ENCODE results near the gene ABCG8.

Gene ABCG8

GRCh38 chr2:43898134-43898837, 59.5 kb downstream of the ABCG8 start:
- DNase-seq = peak; percentile 22 to 43
- no peak for TF ChIP-seq POLR2A (IDR thresholded peaks at IDR 0.05; ENCODE audit: low read length)
- TF ChIP-seq GATA1 (IDR thresholded peaks at IDR 0.05; ENCODE audit: low read depth, low read length) = no peak

DNA sequence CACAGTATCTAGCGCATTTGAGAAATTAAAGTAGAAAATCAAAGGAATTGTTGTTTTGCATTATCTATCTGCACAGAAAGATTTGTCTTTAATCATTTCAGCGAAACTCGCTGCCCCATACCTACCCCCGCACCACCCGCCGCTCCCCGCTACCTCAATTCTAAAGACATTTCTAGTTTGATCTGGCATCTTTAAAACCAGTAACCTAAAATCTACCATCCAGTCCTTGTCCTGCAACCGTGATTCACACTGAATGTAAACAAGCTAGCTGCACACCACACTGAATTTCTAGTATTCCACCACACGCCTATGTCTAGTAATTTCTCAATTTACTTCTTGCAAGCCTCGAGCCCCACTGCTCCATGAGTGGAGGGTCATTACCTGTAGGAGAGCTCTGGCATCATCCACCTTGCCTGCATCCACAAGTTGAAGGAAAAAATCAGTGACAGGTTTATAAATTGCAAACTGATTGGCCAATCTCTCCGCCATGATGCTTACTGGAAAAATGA, 60.1 kb downstream of the ABCG8 start:
- no peak for DNase-seq
- TF ChIP-seq POLR2A (IDR thresholded peaks at IDR 0.05; ENCODE audit: low read length) = no peak
- no peak for TF ChIP-seq GATA1 (IDR thresholded peaks at IDR 0.05; ENCODE audit: low read depth, low read length)

DNA sequence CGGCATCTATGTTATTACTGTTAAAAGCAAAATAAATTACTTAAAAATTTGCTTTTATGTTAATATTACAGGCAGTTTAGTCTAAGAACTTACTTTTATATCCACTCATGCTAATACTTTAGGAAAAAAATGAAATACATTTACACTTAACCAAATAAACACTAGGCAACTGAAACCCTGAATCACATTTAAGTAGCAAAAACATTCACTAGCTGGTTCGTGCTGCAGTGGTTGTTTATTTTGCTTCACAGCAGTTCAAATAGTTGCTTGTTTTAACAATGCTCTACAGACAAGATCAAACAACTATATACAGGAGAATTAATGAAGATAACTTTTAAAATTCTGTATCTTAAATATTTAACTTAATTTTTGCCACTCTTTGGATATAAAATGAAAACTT, 60.8 kb downstream of the ABCG8 start:
- no peak for TF ChIP-seq GATA1 (IDR thresholded peaks at IDR 0.05; ENCODE audit: low read depth, low read length)
- TF ChIP-seq POLR2A (IDR thresholded peaks at IDR 0.05; ENCODE audit: low read length) = no peak
- DNase-seq = no peak

DNA sequence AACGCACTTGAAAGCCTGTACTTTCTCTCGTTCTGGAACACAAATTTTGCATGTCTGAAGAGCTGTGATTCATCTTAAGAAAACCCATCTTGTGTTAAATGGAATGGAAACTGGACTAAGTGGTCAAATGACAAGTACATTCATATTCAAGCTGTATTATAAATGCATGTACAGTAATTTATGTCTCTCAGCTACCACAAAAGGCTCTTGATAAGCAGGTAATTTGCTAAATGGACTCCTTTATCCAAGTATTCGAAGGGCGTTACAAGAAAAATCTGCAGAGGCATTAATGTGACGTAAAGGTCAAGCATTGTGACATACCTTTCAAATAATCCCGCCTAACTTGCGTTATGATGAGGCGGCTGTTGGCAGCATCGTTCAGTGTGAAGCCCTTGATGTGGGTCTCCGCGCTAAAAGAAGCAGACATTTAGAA, 66.6 kb downstream of the ABCG8 start:
- no peak for TF ChIP-seq POLR2A (IDR thresholded peaks at IDR 0.05; ENCODE audit: low read length)
- no peak for TF ChIP-seq GATA1 (IDR thresholded peaks at IDR 0.05; ENCODE audit: low read depth, low read length)
- no peak for DNase-seq

DNA sequence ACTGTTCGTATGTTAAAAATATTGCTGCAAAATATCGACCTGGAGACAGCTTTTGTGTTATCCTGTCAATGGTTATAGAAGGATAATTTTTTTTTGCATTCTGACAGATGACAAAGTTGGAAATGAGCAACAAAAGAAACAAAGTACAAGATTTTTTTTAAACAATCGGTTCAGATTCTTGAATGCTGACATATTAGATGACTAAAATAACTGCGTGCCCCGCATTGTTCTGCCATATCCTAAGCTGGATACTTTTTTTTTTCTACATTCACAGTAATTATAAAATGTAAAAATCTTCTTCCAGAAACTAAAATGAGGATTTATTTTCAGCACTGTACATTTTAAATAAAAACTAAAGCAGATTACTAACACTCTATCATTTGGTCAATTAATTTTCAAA, 67.1 kb downstream of the ABCG8 start:
- no peak for TF ChIP-seq POLR2A (IDR thresholded peaks at IDR 0.05; ENCODE audit: low read length)
- TF ChIP-seq GATA1 (IDR thresholded peaks at IDR 0.05; ENCODE audit: low read depth, low read length) = no peak
- no peak for DNase-seq

DNA sequence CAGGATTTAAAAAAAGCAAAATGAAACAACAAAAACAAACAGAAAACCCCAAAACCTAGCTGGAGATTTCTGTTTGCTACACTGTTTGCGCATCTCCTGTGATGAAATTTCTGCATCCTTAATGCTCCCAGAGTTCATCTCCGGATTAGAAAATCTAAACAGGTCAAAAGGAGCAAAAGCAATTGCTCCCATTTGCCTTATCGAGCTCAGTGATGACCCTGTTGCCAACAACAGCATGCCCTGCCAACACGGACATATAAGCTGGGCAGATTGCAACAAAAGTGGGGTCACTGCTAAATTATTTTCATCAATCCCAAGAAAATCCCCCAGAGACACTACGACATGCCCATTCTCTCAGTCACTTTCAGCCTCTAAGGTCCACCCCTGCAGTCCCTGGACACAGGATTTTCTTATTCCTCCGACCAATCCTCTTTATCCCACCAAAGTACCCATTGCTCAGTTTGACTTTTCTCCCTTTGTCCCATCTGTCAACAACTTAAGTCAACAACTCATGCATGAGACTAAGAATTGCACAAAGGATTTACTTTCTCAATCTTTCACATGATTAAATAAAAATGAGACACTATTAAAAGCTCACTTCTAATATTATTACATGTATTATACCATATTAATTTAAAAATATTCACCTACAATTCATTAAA, 67.8 kb downstream of the ABCG8 start:
- TF ChIP-seq POLR2A (IDR thresholded peaks at IDR 0.05; ENCODE audit: low read length) (no peak), GATA1 (IDR thresholded peaks at IDR 0.05; ENCODE audit: low read depth, low read length) (no peak)
- no peak for DNase-seq

DNA sequence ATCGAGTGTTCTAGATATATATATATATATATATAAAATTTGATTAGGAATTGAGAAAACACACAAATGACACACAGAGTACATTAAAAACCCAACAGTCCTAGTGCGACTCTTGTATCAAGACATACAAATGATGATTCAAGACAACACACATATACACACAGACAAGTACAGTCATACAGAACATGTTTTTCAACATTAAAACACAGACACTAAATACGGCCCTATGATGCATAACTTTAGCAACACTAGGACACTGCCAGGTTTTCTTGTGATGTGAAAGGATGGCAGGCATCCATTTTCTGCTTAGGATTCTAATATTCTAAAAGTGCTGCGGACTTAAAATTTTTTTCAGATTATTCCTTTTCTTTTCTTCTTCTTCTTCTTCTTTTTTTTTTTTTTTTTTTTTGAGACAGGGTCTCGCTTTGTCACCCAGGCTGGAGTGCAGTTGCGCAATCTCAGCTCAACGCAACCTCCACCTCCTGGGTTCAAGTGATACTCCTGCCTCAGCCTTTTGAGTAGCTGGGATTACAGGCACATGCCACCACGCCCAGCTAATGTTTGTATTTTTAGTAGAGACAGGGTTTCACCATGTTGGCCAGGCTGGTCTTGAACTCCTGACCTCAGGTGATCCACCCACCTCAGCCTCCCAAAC, 72.5 kb downstream of the ABCG8 start:
- DNase-seq = peak in 1 of 2 experiments; percentile 11

- no peak for DNase-seq
- TF ChIP-seq POLR2A (IDR thresholded peaks at IDR 0.05; ENCODE audit: low read length) (no peak), GATA1 (IDR thresholded peaks at IDR 0.05; ENCODE audit: low read depth, low read length) (no peak)
Observed at GRCh38 chr2:43924463-43924862, 85.7 kb downstream of the ABCG8 start.

- no peak for TF ChIP-seq POLR2A (IDR thresholded peaks at IDR 0.05; ENCODE audit: low read length)
- TF ChIP-seq GATA1 (IDR thresholded peaks at IDR 0.05; ENCODE audit: low read depth, low read length) = no peak
- no peak for DNase-seq
Observed at GRCh38 chr2:43925431-43925830, 86.7 kb downstream of the ABCG8 start.

DNA sequence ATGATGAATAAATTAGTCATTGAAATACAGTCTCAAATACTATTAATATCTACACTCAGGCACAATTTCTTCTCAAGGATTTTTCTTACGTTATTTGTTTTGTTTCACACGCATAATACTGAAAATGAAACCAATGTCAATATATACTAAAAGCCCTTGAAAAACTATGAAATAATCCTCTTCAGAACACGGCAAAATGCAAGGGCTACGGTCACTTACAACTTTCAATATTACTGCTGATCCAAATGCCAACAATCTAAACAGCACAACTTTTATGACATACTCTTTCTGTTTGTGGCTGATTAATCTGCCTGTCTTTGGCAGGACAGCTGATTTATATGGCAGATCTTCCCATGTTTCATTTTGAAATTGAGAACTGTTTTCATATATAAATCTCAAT, 88.7 kb downstream of the ABCG8 start:
- TF ChIP-seq POLR2A (IDR thresholded peaks at IDR 0.05; ENCODE audit: low read length) (no peak), GATA1 (IDR thresholded peaks at IDR 0.05; ENCODE audit: low read depth, low read length) (no peak)
- no peak for DNase-seq

- TF ChIP-seq GATA1 (IDR thresholded peaks at IDR 0.05; ENCODE audit: low read depth, low read length) (no peak), POLR2A (IDR thresholded peaks at IDR 0.05; ENCODE audit: low read length) (no peak)
- DNase-seq = no peak
Observed at GRCh38 chr2:43931293-43931692, 92.5 kb downstream of the ABCG8 start.

All from erythroblast (primary cell).